GM12873 (cell line): Measurements from ENCODE around the gene PTPN23.

Source experiments
- CTCF ChIP-seq: IDR thresholded peaks from 2 replicates; pipeline ENCODE4 v1.5.1; 2012; ENCODE audit warnings: low read depth, mild to moderate bottlenecking, moderate library complexity, low read length, control low read depth; ENCODE audit not compliant: insufficient read depth; ENCODE audit errors: missing control alignments

Gene PTPN23

GRCh38 chr3:47418167-47419082 is 37.6 kb downstream of the PTPN23 start:
- peak; percentile 42 for TF ChIP-seq CTCF

- no peak for TF ChIP-seq CTCF
Observed at GRCh38 chr3:47419083-47420043, 38.5 kb downstream of the PTPN23 start.

GRCh38 chr3:47420044-47420430 is 39.2 kb downstream of the PTPN23 start:
- TF ChIP-seq CTCF, result no peak

GRCh38 chr3:47420511-47421484 is 40.0 kb downstream of the PTPN23 start:
- TF ChIP-seq CTCF, result peak; percentile 99

GRCh38 chr3:47421741-47422649 is 41.2 kb downstream of the PTPN23 start:
- TF ChIP-seq CTCF, result peak; percentile 21

GRCh38 chr3:47422743-47423142 is 41.9 kb downstream of the PTPN23 start:
- TF ChIP-seq CTCF, result no peak
